Left renal pelvis (tissue), 4 donors: ENCODE results near the gene INSL6. TPM values are rescaled to one million over a fixed set of nuclear protein-coding genes. Genes with fewer than 3 reads are reported as not detected.

Experiments used
- polyA plus RNA-seq, 4 donors: library from polyadenylated mRNA; unstranded; fragments of 120-200 nt; gene quantifications; one replicate each; pipeline ENCODE4 v1.2.1, GENCODE V29; 2013; ENCODE audit not compliant: insufficient read length in 4 of 4

INSL6 gene
- polyA plus RNA-seq, 4 donors: 0.29 to 0.79 (median 0.39) TPM

Other genes starting within 250 kb of the INSL6 start
- 10 to 100 TPM; 13.6 to 16.5 (median 15.9) TPM for gene JAK2, start 200.4 kb downstream of the INSL6 start, polyA plus RNA-seq
- not detected for gene INSL4, start 45.8 kb upstream of the INSL6 start, polyA plus RNA-seq
- 1 to 10 TPM in 3 of 4 donors, not detected in 1; 2.8 to 4.3 (median 3.2) TPM for gene RLN2, start 119.1 kb upstream of the INSL6 start, polyA plus RNA-seq
- under 1 TPM in 3 of 4 donors, not detected in 1; 0.37 to 0.96 (median 0.75) TPM for gene RLN1, start 154.2 kb upstream of the INSL6 start, polyA plus RNA-seq